ENCODE results near the gene NDUFS2.

DNA sequence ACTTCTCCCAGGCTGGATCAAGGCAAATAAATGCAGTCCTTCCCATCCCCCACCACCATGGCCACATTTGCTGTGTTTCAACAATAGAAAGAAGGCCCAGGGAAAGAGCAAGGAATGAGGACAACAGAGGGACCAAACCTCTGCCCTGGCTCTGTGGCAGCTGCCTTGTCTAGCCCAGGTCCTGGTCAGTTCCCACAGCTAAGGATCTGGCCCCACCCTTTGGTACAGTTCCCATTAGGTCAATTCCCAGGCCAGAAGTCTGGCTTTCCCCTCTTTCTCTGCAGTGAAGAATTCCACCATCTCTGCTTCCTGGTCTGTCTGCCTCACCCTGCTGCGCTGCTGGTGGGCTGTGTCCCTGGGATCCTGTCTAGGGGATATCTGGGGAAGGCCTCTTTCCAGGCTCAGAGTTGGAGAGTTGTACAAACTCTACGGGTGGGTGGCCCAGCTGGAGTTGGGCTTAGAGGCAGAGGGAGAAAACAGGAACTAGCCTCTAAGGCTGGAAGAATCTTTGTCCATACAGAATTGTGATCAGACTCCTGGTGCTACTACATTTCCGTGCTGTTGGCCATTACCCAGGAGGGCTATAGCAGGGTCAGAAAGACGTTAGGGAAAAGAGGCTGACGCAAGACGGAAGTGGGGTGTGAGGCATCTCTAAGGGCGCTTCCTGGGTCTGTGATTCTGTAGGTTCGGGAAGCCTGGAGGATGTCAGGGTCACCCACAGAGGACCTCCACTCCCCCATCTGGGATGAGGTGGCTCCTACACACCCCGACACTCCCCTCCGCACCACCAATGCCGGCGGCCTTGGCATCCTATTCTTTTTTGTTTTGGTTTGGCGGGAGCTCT is 953 bp upstream of the NDUFS2 start:
- TF ChIP-seq POLR2A (IDR thresholded peaks at IDR 0.05; ENCODE audit: low read length) = no peak
- no peak for TF ChIP-seq GATA1 (IDR thresholded peaks at IDR 0.05; ENCODE audit: low read depth, low read length)

Data from erythroblast (primary cell).